K562 (cell line): ENCODE data around the gene TMEM205. TPM values are rescaled to one million over a fixed set of nuclear protein-coding genes. Genes with fewer than 3 reads are reported as not detected.

Experiments
- BDP1 ChIP-seq: IDR thresholded peaks from 3 replicates; pipeline ENCODE4 v1.6.1; 2011; ENCODE audit not compliant: insufficient read length, insufficient read depth
- CBFA2T3 ChIP-seq: fragments of 450-650 bp; IDR thresholded peaks from 2 replicates; pipeline ENCODE4 v1.6.1; 2017
- CBX8 ChIP-seq: fragments of 200-600 bp; sonication (generic); IDR thresholded peaks from 2 replicates; pipeline ENCODE4 v1.6.1; 2012; ENCODE audit warnings: borderline replicate concordance, mixed run types, low read depth, mild to moderate bottlenecking, moderate library complexity, mixed read lengths, low read length, control low read depth, inconsistent platforms; ENCODE audit not compliant: poor library complexity, severe bottlenecking; ENCODE audit errors: extremely low read depth
- FOXK1 ChIP-seq: sonication (generic); formaldehyde crosslinking; IDR thresholded peaks from 2 replicates; pipeline ENCODE4 v1.8.0; 2022; ENCODE audit warnings: missing genetic modification reagents, mild to moderate bottlenecking, borderline replicate concordance
- FOXP4 ChIP-seq: sonication (generic); formaldehyde crosslinking; IDR thresholded peaks from 2 replicates; pipeline ENCODE4 v1.8.0; 2022; ENCODE audit warnings: mild to moderate bottlenecking, missing genetic modification reagents, borderline replicate concordance
- HMG20A ChIP-seq: fragments of 450-650 bp; formaldehyde crosslinking; conservative IDR thresholded peaks from 2 replicates; pipeline ENCODE4 v1.4.0; 2020; ENCODE audit warnings: mild to moderate bottlenecking, mixed read lengths
- HNRNPL ChIP-seq: fragments of 200-400 bp; formaldehyde crosslinking; IDR thresholded peaks from 2 replicates; pipeline ENCODE4 v1.6.1; 2017; ENCODE audit warnings: low read depth, mild to moderate bottlenecking, low read length
- HOMEZ ChIP-seq: fragments of 250-450 bp; sonication (Bioruptor Pico); IDR thresholded peaks from 2 replicates; pipeline ENCODE4 v1.4.0; 2020; ENCODE audit warnings: mild to moderate bottlenecking, moderate library complexity
- ID3 ChIP-seq, 2 experiments: fragments of 250-450 bp in 1 of 2; fragments of 450-650 bp in 1 of 2; sonication (Bioruptor Pico) in 1 of 2; IDR thresholded peaks; 2 replicates each; pipeline versions ENCODE4 v1.6.1 to v1.8.0; 2016 to 2021; ENCODE audit warnings: mild to moderate bottlenecking in 2 of 2, moderate library complexity in 2 of 2, missing compliant biosample characterization in 1 of 2, missing genetic modification characterization in 1 of 2
- ILK ChIP-seq: fragments of 450-650 bp; IDR thresholded peaks from 2 replicates; pipeline ENCODE4 v1.6.1; 2016; ENCODE audit warnings: missing genetic modification characterization, low read depth, mild to moderate bottlenecking, missing compliant biosample characterization, moderate library complexity, borderline replicate concordance
- MXI1 ChIP-seq: IDR thresholded peaks from 2 replicates; pipeline ENCODE4 v1.6.1; 2011; ENCODE audit warnings: low read depth, mild to moderate bottlenecking, improper control_type of control experiment, low read length
- POLR2AphosphoS2 ChIP-seq: IDR thresholded peaks from 2 replicates; pipeline ENCODE4 v1.6.1; 2012; ENCODE audit warnings: low read length, improper control_type of control experiment
- PTBP1 ChIP-seq: fragments of 200-400 bp; formaldehyde crosslinking; IDR thresholded peaks from 2 replicates; pipeline ENCODE4 v1.6.1; 2017; ENCODE audit warnings: low read depth, low read length
- RBM22 ChIP-seq: fragments of 200-400 bp; formaldehyde crosslinking; IDR thresholded peaks from 2 replicates; pipeline ENCODE4 v1.6.1; 2018; ENCODE audit warnings: low read length, low read depth; ENCODE audit not compliant: poor library complexity, severe bottlenecking
- SAFB ChIP-seq: fragments of 200-400 bp; formaldehyde crosslinking; IDR thresholded peaks from 2 replicates; pipeline ENCODE4 v1.6.1; 2017; ENCODE audit warnings: low read depth, low read length, borderline replicate concordance
- SNRNP70 ChIP-seq: fragments of 200-400 bp; formaldehyde crosslinking; optimal IDR thresholded peaks from 2 replicates; pipeline ENCODE3; 2017; ENCODE audit warnings: low read depth, low read length
- SOX6 ChIP-seq: fragments of 450-650 bp; IDR thresholded peaks from 2 replicates; pipeline ENCODE4 v1.6.1; 2014; ENCODE audit warnings: mild to moderate bottlenecking
- SP2 ChIP-seq: IDR thresholded peaks from 2 replicates; pipeline ENCODE4 v1.6.1; 2011; ENCODE audit warnings: mild to moderate bottlenecking, low read depth, low read length, moderate library complexity; ENCODE audit not compliant: poor library complexity, severe bottlenecking; ENCODE audit errors: extremely low read depth
- SRF ChIP-seq, 2 experiments: fragments of 250-450, 450-650 bp in 1 of 2; sonication (Bioruptor Pico) in 1 of 2; sonication (generic) in 1 of 2; formaldehyde crosslinking; IDR thresholded peaks; 2 replicates each; pipeline versions ENCODE4 v1.5.0 to v1.5.1; 2020 to 2022; ENCODE audit warnings: mild to moderate bottlenecking in 1 of 2, missing genetic modification reagents in 1 of 2
- ZNF146 ChIP-seq: IDR thresholded peaks from one replicate; pipeline ENCODE4 v1.6.1; 2018; ENCODE audit warnings: missing compliant biosample characterization; ENCODE audit not compliant: unreplicated experiment
- ZNF3 ChIP-seq: fragments of 250-450 bp; sonication (Bioruptor Pico); IDR thresholded peaks from 2 replicates; pipeline ENCODE4 v1.5.0; 2021; ENCODE audit warnings: mild to moderate bottlenecking, moderate library complexity
- ZNF79 ChIP-seq: fragments of 250-450 bp; sonication (Bioruptor Pico); IDR thresholded peaks from 2 replicates; pipeline ENCODE4 v1.4.0; 2020; ENCODE audit warnings: low read depth, mild to moderate bottlenecking, moderate library complexity
- polyA plus RNA-seq, 8 experiments: library from polyadenylated mRNA; depleted of rRNA in 4 of 8; stranded (reverse) in 5 of 8; unstranded in 3 of 8; fragments of >200 nt; fragmentation: Nextera tagmentation in 2 of 8; fragmentation: Illumina TruSeq in 1 of 8; extraction: Ambion mirVana in 2 of 8; extraction: Trizol in 1 of 8; gene quantifications; 2 replicates each; pipeline versions ENCODE4 v1.2.1 to v1.2.3, GENCODE V29; 2011 to 2014; ENCODE audit warnings: inconsistent platforms in 1 of 8, missing spikeins in 1 of 8
- total RNA-seq, 7 experiments: library from RNA; depleted of rRNA in 6 of 7; stranded (reverse); fragments of >200 nt in 6 of 7; fragmentation: Illumina TruSeq in 2 of 7; extraction: Trizol in 2 of 7; gene quantifications; 2 replicates each; pipeline versions ENCODE4 v1.2.1 to v1.2.3, GENCODE V29; 2011 to 2021; ENCODE audit warnings: low replicate concordance in 1 of 7

Gene TMEM205
- total and polyA plus RNA-seq, 9 of the 15 experiments (the other 6 are each of a cell fraction or from before 2014, with no cell fraction given) = 21.3 to 81.5 (median 44.1) TPM

DNA sequence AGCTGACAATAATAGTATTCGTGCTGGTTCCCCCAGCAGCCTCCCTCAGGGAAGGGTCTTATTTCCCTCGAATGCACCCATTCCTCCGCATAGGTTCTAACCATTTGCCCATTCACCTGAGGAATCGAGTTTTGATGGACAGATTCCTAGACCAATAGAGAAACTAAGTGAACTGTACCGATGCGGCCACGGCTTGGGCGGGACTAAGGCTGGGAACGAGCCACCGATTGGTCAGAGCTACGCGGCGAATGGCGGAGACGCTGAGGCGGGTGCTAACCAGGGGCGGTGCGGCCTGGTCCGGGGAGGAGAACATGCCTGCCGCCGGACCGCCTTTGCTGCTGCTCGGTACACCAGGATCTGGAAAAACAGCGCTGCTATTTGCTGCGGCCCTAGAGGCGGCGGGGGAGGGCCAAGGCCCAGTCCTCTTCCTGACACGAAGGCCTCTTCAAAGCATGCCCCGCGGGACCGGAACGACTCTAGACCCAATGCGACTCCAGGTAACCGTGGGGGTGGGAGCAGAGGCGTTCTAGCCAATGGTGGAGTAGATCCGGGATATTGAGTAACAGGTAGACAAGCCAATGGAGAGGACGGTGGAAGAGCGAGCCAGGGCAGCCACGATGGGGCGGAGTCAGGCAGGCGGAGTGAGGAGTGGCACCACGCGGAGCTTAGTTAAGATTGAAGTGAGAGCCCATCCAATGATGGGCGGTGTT, 28.5 kb upstream of the TMEM205 start, which contains the start of gene SWSAP1 (continued):
- TF ChIP-seq ID3 (CRISPR knock-in tag; IDR thresholded peaks at IDR 0.05) (no peak), ID3 (tag; IDR thresholded peaks at IDR 0.05) (no peak; the same call in 1 of the 2 replicates), ILK (tag) (no peak), FOXP4 (CRISPR knock-in tag) (0 out of 2 replicates have a peak, but pooled peaks have one; percentile 40), HOMEZ (CRISPR knock-in tag) (no peak), ZNF3 (CRISPR knock-in tag) (no peak), SOX6 (peak; percentile 66), ZNF79 (CRISPR knock-in tag) (no peak), CBX8 (no peak), SP2 (peak; percentile 82), PTBP1 (no peak), CBFA2T3 (no peak), MXI1 (no peak; the same call in 1 of the 2 replicates), SRF (CRISPR knock-in tag; IDR thresholded peaks at IDR 0.05) (peak; percentile 26 to 46; a peak in 1 of 4 replicates), HMG20A (CRISPR knock-in tag) (no peak), FOXK1 (no peak), BDP1 (no peak), SNRNP70 (no peak), ZNF146 (CRISPR knock-in tag) (no peak), SAFB (no peak), POLR2AphosphoS2 (no peak; the same call in 1 of the 2 replicates), HNRNPL (no peak), RBM22 (no peak)
